ENCODE results near the gene SUSD2.

- TF ChIP-seq CTCF (conservative IDR thresholded peaks at IDR 0.05) (no peak), ZFX (IDR thresholded peaks at IDR 0.05) (no peak)
Observed at GRCh38 chr22:24187731-24188644, 6.7 kb downstream of the SUSD2 start.
